Breast epithelium (tissue), 3 donors: ENCODE results near the gene SLC8A2.

Experiments
- CTCF ChIP-seq, 3 donors: fragments of 450-650 bp; IDR thresholded peaks; one replicate each; pipeline ENCODE4 v1.5.1; 2016 to 2017; ENCODE audit warnings: antibody characterized with exemption in 3 of 3, mild to moderate bottlenecking in 3 of 3, moderate library complexity in 3 of 3
- POLR2A ChIP-seq: fragments of 450-650 bp; IDR thresholded peaks from one replicate; pipeline ENCODE4 v1.6.1; 2016; ENCODE audit warnings: antibody characterized with exemption, mild to moderate bottlenecking, moderate library complexity

GRCh38 chr19:47471381-47471732 lies 336 bp downstream of the SLC8A2 start:
- TF ChIP-seq POLR2A (no peak), CTCF (IDR thresholded peaks at IDR 0.05) (no peak)
